HUES64 (cell line): ENCODE results near the gene PNPO.

Source experiments
- H3K27ac ChIP-seq: 2 replicates; pipeline ENCODE4 v1.7.0; 2013; ENCODE audit warnings: low read depth, low read length, inconsistent platforms
- H3K27me3 ChIP-seq: 2 replicates; pipeline ENCODE4 v1.6.1; 2013; ENCODE audit warnings: mild to moderate bottlenecking, low read length; ENCODE audit not compliant: insufficient read depth
- H3K36me3 ChIP-seq: 2 replicates; pipeline ENCODE4 v1.6.1; 2013; ENCODE audit warnings: mild to moderate bottlenecking, low read length; ENCODE audit not compliant: insufficient read depth
- H3K4me1 ChIP-seq: 2 replicates; pipeline ENCODE4 v1.6.1; 2013; ENCODE audit warnings: mild to moderate bottlenecking, low read length, moderate library complexity; ENCODE audit not compliant: insufficient read depth
- H3K4me3 ChIP-seq: 2 replicates; pipeline ENCODE4 v1.5.1; 2013; ENCODE audit warnings: mild to moderate bottlenecking, low read length, moderate library complexity
- H3K9ac ChIP-seq: 2 replicates; pipeline ENCODE4 v1.6.1; 2013; ENCODE audit warnings: mild to moderate bottlenecking, low read depth, low read length
- H3K9me3 ChIP-seq: 2 replicates; pipeline ENCODE4 v1.6.1; 2013; ENCODE audit warnings: low read depth, low read length; ENCODE audit not compliant: insufficient read depth
- WGBS: fragments of 150-250, 120-280 bp; methylation state at CpG from one replicate; pipeline ENCODE4 v1.1.7; 2013; ENCODE audit warnings: missing lambda C conversion rate; 5-methylcytosine and 5-hydroxymethylcytosine counted together

Gene PNPO

GRCh38 chr17:47990962-47991731 lies 49.8 kb downstream of the PNPO start:
- H3K4me3 ChIP-seq: peak overlapping the region; percentile 28
- H3K9ac ChIP-seq: 0 out of 2 replicates have a peak overlapping the region, but pooled peaks have one; percentile 8
- H3K4me1 ChIP-seq: peaks cover 60% of the 10 kb centered on the region
- 16% methylated on average over 14 of the region's 14 CpGs for WGBS
- no peaks in the 10 kb centered on the region for H3K9me3 ChIP-seq
- H3K36me3 ChIP-seq: no peaks in the 10 kb centered on the region
- peak overlapping the region; percentile 84 for H3K27ac ChIP-seq
- H3K27me3 ChIP-seq: no peaks in the 10 kb centered on the region

DNA sequence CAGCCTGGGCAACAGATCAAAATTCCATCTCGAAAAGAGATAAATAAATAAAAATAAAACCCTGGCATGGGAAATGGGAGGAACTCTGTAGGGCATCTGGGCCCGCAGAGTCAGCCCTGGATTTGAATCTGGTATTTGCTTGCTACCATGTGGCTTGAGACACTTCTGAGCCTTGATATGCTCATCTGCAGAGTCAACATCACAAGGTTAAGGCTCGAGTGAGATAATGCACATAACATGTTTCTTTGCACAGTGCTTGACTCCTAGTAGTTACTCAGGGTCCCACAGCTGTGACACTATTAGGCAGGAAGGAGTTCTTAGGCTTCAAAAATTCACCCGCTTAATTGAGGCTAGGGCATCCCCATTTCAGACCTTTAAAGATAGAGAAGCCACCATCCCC lies 50.8 kb downstream of the PNPO start:
- Histone ChIP-seq H3K4me1 (peaks cover 58% of the 10 kb centered on the region), H3K27ac (no peak overlapping the region; the same call in 1 of the 2 replicates), H3K4me3 (no peak overlapping the region), H3K36me3 (no peaks in the 10 kb centered on the region), H3K9ac (no peak overlapping the region), H3K27me3 (no peaks in the 10 kb centered on the region), H3K9me3 (no peaks in the 10 kb centered on the region)
- 84% methylated on average over 3 of the region's 4 CpGs for WGBS

- H3K27me3 ChIP-seq: no peaks in the 10 kb centered on the region
- no peak overlapping the region for H3K27ac ChIP-seq
- no peak overlapping the region for H3K4me3 ChIP-seq
- H3K9ac ChIP-seq: no peak overlapping the region
- H3K4me1 ChIP-seq: peaks cover 49% of the 10 kb centered on the region
- H3K36me3 ChIP-seq: no peaks in the 10 kb centered on the region
- no peaks in the 10 kb centered on the region for H3K9me3 ChIP-seq
- WGBS: 92% methylated on average over 7 of the region's 9 CpGs
Measured at GRCh38 chr17:47993031-47993564, 51.7 kb downstream of the PNPO start.

GRCh38 chr17:47993964-47994363 lies 52.6 kb downstream of the PNPO start:
- H3K27me3 ChIP-seq: no peaks in the 10 kb centered on the region
- H3K27ac ChIP-seq: no peak overlapping the region
- 94% methylated on average over 5 of the region's 5 CpGs for WGBS
- H3K36me3 ChIP-seq: no peaks in the 10 kb centered on the region
- H3K9ac ChIP-seq: no peak overlapping the region
- H3K4me1 ChIP-seq: peaks cover 45% of the 10 kb centered on the region
- H3K4me3 ChIP-seq: no peak overlapping the region
- no peaks in the 10 kb centered on the region for H3K9me3 ChIP-seq

DNA sequence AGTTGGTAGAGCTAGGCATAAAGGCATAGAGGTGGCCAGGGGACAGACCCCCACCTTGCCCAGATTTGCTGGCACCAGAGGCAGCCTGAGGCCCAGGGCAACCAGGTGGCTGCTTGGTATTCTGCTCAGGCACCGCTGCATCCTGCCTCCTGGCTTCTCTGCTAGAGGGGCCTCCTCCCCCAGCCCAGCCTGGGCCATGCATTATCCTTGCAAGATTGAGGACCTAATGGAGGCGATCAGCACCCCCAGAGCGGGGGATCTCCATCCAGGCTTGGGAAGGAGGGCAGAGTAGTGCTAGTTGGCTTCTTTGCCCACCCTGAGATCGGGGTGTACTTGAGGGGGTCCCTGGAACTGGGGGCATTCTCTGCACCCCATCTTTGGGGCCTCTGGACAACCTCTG lies 53.4 kb downstream of the PNPO start:
- Histone ChIP-seq H3K9ac (no peak overlapping the region), H3K4me1 (peaks cover 42% of the 10 kb centered on the region), H3K27ac (peak overlapping the region; percentile 3; the same call in 1 of the 2 replicates), H3K9me3 (no peaks in the 10 kb centered on the region), H3K36me3 (no peaks in the 10 kb centered on the region), H3K4me3 (no peak overlapping the region), H3K27me3 (no peaks in the 10 kb centered on the region)
- 93% methylated on average over 4 of the region's 4 CpGs for WGBS

- no peak overlapping the region for H3K4me3 ChIP-seq
- 35% methylated on average over 13 of the region's 13 CpGs for WGBS
- peak overlapping the region; percentile 57 for H3K27ac ChIP-seq
- H3K4me1 ChIP-seq: peaks cover 42% of the 10 kb centered on the region
- H3K36me3 ChIP-seq: no peaks in the 10 kb centered on the region
- no peaks in the 10 kb centered on the region for H3K27me3 ChIP-seq
- no peaks in the 10 kb centered on the region for H3K9me3 ChIP-seq
- no peak overlapping the region for H3K9ac ChIP-seq
Measured at GRCh38 chr17:47995241-47995935, 54.0 kb downstream of the PNPO start.

GRCh38 chr17:47996201-47996600 lies 54.8 kb downstream of the PNPO start:
- Histone ChIP-seq H3K27ac (no peak overlapping the region), H3K4me3 (no peak overlapping the region), H3K4me1 (peaks cover 36% of the 10 kb centered on the region), H3K9me3 (no peaks in the 10 kb centered on the region), H3K9ac (no peak overlapping the region; the same call in 1 of the 2 replicates), H3K27me3 (no peaks in the 10 kb centered on the region), H3K36me3 (no peaks in the 10 kb centered on the region)
- 85% methylated on average over 8 of the region's 9 CpGs for WGBS

GRCh38 chr17:47997586-47997985 lies 56.2 kb downstream of the PNPO start:
- 91% methylated on average over 6 of the region's 7 CpGs for WGBS
- no peaks in the 10 kb centered on the region for H3K36me3 ChIP-seq
- H3K27ac ChIP-seq: no peak overlapping the region
- no peak overlapping the region for H3K9ac ChIP-seq
- peaks cover 31% of the 10 kb centered on the region for H3K4me1 ChIP-seq
- no peaks in the 10 kb centered on the region for H3K27me3 ChIP-seq
- H3K9me3 ChIP-seq: no peaks in the 10 kb centered on the region
- no peak overlapping the region for H3K4me3 ChIP-seq

DNA sequence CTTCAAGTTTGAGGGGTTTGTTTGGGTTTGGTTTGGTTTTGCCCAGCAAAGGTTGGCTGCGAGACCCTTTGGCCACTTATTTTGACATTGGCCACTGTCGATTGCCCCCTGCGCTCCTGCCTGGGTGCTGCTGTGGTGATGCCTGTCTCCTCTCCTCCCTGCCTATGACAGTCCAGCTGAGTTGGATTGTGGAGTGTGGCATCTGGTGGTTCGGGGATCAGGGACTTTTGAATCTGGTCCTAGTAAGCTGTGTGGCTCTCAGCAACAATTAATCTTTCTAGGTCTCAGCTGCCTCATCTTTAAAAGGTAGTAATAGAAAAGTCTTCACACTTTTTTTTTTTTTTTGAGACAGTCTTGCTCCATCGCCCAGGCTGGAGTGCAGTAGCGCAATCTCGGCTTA lies 56.7 kb downstream of the PNPO start:
- no peaks in the 10 kb centered on the region for H3K27me3 ChIP-seq
- no peaks in the 10 kb centered on the region for H3K9me3 ChIP-seq
- H3K4me1 ChIP-seq: peaks cover 35% of the 10 kb centered on the region
- H3K9ac ChIP-seq: no peak overlapping the region
- no peak overlapping the region for H3K4me3 ChIP-seq
- no peak overlapping the region for H3K27ac ChIP-seq
- no peaks in the 10 kb centered on the region for H3K36me3 ChIP-seq
- WGBS: 96% methylated on average over 7 of the region's 7 CpGs
